DMS 273 (cell line): ENCODE data around the gene TIPRL.
A peak's percentile ranks its signal among the peaks of the same experiment; 100 is the strongest.
"Not testable (repeated sequence)": the region's sequence is repeated elsewhere in the genome, so short reads cannot be mapped to it uniquely, and the experiment has no call there.

Source experiments
- DNase-seq: peaks from one replicate; lab custom pipeline; 2025; ENCODE audit not compliant: unreplicated experiment; lab: John Stamatoyannopoulos, UW

Gene TIPRL

DNA sequence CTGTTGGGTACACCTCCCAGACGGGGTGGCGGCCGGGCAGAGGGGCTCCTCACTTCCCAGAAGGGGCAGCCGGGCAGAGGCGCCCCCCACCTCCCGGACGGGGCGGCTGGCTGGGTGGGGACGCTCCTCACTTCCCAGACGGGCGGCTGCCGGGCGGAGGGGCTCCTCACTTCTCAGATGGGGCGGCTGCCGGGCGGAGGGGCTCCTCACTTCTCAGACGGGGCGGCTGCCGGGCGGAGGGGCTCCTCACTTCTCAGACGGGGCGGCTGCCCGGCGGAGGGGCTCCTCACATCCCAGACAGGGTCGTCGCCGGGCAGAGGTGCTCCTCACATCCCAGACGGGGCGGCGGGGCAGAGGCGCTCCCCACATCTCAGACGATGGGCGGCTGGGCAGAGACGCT, 28.9 kb downstream of the TIPRL start:
- DNase-seq: not testable (repeated sequence)

GRCh38 chr1:168210312-168210711, 31.6 kb downstream of the TIPRL start:
- no peak for DNase-seq

DNA sequence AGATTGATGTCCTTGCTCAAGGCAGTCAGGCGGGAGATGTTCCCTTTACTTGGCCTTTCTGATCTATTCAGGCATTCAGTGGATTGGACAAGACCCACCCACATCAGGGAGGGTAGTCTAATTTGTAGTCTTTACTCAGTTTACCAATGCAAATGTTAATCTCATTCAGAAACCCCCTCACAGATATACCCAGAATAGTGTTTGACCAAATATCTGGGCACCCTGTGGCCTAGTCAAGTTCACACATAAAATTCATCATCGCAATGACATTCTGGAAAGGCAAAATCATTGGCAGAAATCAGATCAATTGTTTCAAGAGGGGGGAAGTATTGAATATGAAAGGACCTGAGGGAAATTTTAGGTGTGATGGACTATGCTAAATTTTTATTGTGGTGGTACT, 34.6 kb downstream of the TIPRL start:
- DNase-seq: no peak

GRCh38 chr1:168216171-168216570, 37.4 kb downstream of the TIPRL start:
- DNase-seq: no peak

- no peak for DNase-seq
Measured at GRCh38 chr1:168217664-168218063, 38.9 kb downstream of the TIPRL start.

DNA sequence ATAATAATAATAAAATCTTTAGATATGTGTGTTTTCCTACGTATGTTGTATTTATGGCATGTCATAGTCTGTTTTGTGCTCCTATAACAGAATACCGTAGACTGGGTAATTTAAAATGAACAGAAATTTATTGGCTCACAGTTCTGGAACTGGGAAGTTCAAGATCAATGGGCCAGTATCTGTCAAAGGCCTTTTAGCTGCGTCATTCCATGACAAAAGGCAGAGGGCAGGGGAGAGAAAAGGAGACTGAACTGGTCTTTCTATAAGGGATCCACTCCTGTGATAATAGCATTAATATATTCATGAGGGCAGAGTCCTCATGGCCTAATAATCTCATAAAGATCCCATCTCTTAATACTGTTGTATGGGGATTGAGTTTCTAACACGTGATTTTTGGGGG, 39.9 kb downstream of the TIPRL start:
- DNase-seq: no peak

DNA sequence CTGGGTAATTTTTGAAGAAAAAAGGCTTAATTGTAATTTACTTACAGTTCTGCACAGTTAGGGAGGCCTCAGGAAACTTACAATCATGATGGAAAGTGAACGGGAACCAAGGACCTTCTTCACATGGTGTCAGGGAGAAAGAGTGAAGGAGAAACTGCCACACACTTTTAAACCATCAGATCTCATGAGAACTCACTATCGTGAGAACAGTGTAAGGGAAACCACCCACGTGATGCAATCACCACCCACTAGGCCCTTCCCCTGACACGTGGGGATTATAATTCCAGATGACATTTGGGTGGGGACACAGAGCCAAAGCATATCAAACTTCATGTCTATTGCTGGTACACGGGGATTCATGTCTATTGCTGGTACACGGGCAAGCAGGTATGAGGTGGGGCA, 41.7 kb downstream of the TIPRL start:
- DNase-seq: no peak

GRCh38 chr1:168221275-168221674, 42.5 kb downstream of the TIPRL start:
- no peak for DNase-seq

DNA sequence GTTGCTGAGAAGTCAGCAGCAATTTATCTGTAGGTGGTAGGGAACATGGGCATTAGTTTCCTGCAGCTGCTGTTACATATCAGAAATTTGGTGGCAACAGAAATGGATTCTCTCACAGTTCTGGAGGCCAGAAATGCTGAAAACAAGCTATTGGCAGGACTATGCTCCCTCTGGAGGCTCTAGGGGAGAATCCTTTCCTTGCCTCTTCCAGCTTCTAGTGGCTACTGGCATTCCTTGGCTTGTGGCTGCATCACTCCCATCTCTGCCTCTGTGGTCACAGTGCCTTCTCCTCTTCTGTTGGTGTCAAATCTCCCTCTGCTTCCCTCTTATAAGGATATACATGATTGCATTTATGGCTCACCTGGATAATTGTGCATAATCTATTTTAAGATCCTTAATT, 44.5 kb downstream of the TIPRL start:
- DNase-seq: no peak

- DNase-seq: no peak
Measured at GRCh38 chr1:168223681-168224540, 45.1 kb downstream of the TIPRL start.

GRCh38 chr1:168224991-168225390, 46.2 kb downstream of the TIPRL start:
- DNase-seq: no peak

DNA sequence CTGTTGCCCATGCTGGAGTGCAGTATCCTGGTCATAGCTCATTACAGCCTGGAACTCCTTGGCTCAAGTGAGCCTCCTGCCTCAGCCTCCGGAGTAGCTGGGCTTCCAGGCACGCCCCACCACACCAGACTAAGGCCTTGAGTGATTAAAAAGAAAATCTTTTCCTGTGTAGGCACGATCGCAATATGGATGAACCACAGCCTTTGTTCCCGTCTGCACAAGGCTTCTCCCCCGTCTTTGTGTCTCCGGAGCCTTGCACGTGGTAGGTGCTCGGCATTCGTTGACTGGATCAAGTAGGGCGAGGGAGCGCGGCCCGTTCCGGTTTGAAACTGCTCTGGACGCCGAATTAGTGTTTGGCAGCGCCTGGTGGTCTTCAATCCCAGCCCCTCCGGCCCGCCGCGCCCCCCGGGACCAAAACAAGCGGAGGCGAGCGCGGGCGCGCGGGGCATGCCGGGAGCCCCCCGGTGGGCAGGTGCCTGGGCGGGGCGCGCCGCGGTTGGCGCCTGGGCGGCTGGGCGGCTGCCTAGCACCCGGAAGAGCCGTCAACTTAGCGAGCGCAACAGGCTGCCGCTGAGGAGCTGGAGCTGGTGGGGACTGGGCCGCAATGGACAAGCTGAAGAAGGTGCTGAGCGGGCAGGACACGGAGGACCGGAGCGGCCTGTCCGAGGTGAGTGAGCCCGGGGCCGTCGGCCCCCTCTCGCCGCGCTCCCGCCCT, 46.9 kb downstream of the TIPRL start, which contains the start of gene SFT2D2:
TSS of gene SFT2D2 (plus strand) at position 529 of the 715 bp plus-strand sequence. CDS start at position 605, 76 bp downstream.
- DNase-seq: peak; percentile 91

DNA sequence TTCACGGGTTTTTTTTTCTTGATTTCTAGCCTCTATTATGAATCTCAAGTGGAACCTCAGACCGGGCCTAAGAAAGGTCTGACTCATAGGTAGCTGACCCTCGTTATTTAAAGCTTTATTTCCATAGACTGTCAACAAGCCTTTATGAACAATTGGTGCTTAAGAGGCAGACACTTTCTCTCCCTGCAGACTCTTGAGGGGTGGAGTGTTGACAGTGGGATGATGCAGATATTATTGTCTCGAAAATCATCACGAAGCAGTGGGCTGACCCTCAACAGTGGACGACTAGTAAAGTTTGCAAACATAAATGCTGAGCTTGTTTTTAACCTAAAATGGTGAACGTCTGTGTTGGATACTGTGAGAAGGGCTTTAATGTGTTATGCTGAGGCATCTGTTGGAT, 48.9 kb downstream of the TIPRL start:
- DNase-seq: no peak

DNA sequence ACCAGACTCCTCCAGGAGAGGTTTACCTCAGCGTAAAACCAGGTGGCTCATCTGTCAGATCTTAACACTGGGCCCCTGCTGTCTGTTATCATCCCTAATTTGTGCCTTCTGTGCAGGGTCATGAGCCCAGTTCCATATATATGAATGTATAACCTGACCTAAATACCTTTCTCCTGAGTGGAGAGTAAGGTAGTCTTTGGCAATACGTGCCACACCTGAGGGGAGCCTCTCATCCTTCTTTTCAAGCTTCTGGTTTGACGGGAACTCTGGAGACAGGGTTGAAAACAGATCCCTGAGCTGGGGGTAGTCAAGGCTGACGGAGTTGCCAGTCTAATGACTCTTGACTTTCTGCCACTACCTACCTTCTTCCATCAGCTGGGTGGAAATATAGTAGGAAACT, 51.1 kb downstream of the TIPRL start:
- DNase-seq: no peak

GRCh38 chr1:168230709-168231108, 51.9 kb downstream of the TIPRL start:
- DNase-seq: no peak

DNA sequence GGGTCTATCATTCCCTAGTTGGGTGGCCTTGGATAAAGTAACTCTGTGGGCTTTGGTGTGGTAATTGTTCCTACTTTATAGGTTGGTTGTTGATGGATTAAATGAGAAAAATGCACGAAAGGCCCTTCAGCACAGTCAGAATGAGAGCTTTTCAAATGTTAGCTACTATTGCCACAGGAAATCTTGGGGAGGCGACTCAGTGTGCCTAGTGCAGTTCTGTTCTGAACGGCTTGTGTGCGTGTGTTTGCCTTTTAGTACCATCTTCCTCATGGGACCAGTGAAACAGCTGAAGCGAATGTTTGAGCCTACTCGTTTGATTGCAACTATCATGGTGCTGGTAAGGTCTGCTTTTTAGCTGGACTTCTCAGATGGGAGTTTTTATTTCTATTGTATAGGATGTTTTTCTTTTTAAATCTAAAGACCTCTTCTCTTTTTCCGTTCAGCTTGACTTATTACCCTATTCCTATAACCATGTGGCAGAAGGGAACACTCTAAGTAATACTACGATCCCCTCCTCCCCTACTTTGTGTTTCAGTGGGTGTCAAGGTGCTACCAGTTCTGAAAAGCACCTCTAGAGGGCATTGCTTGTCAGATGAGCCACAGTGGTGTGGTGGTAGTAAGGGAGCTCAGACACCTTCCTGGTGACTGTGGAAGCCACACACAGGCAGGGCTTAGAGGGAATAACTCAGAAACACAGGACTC, 56.2 kb downstream of the TIPRL start:
- DNase-seq: peak; percentile 72

DNA sequence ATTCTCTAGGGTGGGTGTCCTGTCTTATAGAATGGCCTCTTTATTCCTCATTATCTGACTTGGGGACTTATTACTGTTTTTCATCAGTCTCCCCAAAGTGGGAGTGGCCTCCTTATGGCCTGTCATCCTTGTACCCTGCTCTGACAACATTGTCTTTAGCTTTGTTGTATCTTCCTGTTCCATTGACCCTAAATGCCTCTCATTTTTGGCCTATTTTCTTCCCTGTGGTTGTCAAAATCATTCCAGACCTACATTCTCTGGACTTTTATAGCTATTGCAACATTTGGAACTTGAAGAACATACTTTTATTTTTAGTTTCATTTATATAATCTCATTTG, 56.8 kb downstream of the TIPRL start:
- DNase-seq: no peak

DNA sequence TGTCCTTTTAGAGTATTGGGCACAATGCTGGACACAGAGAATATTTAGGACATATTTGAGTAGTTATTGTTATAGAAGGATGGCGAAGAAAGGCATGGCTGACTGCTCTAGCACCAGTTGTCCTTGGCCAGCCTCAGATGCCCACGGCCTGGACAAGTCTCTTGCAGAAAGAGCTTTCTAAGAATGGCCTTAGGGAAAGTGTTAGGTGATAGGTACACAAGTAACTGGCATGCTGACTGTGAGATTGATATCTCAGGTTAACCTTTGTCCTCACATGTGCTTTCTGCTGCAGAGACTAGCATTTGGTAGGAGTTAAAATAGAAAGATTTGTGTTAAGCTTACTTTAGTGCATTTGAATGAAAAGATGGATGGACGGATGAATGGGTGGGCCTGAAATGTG, 57.2 kb downstream of the TIPRL start:
- DNase-seq: no peak

DNA sequence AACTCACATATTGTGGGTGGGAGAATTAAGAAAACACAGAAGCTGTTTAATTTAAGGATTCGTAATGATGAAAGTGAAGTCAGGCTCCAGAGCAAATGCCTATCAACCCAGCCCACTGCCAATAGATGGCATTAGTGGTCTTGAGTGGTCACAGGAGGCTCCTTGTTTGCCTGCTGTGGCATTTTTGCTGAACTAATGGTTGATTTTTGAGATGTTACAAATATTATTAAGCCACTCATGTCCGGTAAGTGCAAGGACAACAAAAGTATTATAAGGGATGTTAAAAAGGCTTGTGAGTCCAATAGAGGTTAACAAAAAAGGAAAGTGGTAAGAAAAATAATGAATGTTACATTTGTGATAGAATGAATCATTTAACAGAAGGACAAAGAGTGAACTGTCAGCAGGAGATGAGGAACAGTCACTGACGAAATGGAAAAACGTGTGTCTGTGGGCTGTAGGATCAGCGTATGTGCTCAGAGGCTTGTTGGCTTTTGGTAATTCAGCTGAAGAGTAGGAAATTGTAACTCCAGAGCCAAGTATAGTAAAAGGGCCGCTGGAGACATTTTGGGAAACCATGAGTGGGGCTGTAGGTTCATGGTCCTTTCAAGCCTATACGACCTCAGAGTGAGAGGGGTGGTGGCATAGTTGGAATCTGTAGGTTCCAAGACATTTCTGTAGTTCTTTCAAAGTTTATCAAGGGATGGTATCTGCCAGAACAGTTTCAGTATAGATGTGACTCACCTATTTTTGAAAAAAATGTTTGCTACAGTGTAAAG, 58.3 kb downstream of the TIPRL start:
- DNase-seq: no peak

- no peak for DNase-seq
Measured at GRCh38 chr1:168243198-168243597, 64.4 kb downstream of the TIPRL start.

DNA sequence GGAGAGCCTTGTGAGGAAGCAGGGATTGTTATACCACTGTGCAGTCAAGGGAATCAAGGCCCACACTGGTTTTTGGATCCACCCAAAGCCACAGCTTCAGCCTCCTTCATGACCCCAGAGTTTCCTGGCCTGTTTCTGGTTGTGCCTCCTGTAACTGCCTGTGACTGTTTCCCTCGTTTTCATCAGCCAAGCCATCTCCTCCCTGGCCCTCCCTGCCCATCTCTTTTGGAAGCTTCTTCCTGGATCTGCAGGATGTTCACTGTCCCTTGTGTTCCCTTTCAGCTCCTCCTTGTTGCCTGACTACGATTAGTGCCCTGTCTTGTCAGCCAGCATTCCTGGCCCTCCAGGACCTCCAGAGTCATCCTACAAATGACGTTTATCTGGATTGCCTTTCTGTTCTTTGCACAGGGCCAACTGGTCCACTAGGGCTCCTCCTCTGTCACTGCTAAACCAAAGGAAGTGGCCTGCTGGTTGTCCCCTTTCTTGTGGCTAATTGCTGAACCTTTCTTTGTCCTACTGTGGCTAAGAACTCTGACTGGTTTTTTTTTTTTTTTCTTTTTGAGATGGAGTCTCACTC, 65.0 kb downstream of the TIPRL start:
- no peak for DNase-seq
